Measurements from ENCODE around the gene CRPPA. TPM values are rescaled to one million over a fixed set of nuclear protein-coding genes. Genes with fewer than 3 reads are reported as not detected.
"Not testable (repeated sequence)": the region's sequence is repeated elsewhere in the genome, so short reads cannot be mapped to it uniquely, and the experiment has no call there.

Gene CRPPA
- total RNA-seq, 1 donor, result 3.2 TPM

DNA sequence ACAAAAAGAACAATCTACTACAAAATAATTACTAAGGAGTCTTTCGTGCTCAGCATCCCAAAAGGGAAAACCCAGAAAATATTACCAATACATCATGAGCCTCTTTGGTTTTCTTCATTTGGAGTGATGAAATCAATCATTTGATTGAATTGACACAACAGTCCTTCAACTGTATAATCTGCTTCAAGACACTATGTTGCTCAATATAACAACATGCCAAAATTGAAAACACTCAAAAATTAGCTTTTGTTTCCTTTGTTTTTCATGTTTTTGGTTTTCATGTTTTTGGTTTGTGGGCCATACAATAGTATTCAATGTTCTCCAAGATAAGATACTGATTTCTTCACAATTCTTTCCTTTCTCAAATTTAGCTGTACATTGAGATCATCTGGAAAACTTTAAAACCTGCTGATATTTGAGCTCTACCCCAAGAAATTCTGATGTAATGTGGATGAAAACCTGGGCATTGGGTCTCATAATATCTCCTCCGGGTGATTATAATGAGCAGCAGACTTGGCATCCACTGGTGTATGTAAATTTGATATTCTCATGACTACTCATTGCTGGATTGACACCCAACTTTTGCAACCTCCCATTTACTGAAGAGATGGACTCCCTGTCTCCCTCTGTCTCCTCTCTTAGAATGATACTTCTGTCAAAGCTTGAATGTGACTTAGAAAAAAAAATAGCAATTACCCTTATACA, 39.6 kb upstream of the CRPPA start:
- H3K4me3 ChIP-seq (ENCODE audit: low read depth, low read length), result no peak overlapping the region
- no peak for TF ChIP-seq CTCF (IDR thresholded peaks at IDR 0.05; ENCODE audit: insufficient read depth, low read length)
- DNase-seq (ENCODE audit: low read depth), result peak; percentile 25

DNA sequence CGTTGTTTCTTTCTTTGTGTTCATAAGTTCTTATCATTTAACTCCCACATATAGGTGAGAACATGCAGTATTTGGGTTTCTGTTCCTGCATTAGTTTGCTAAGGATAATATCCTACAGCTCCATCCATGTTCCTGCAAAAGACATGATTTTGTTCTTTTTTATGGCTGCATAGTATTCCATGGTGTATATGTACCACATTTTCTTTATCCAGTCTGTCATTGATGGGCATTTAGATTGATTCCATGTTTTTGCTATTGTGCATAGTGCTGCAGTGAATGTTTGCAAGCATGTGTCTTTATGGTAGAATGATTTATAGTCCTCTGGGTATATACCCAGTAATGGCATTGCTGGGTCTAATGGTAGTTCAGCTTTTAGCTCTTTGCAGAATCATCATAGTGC, 35.0 kb upstream of the CRPPA start:
- not testable (repeated sequence) for H3K4me3 ChIP-seq (ENCODE audit: low read depth, low read length); DNase-seq (ENCODE audit: low read depth)

DNA sequence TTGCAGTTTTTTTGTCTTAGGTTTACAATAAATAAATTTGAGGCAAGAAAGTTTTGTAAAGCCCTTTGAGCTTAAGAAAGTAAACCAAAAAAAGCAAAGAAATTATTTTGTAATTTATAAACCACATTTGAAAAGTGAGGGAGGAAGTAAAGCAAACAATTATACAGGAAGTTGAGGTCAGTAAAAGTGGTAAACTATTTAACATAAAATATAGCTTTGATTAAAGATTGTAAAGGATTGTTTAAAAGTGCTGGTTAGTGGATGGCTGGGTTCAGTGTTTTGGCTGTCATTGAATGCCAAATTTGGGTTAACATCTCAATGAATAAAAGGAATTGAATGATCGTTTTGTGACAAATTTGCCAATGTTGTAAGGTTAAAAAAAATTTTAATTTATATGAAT, 34.3 kb upstream of the CRPPA start:
- DNase-seq (ENCODE audit: low read depth), result no peak
- no peak for TF ChIP-seq CTCF (IDR thresholded peaks at IDR 0.05; ENCODE audit: insufficient read depth, low read length)
- no peak overlapping the region for H3K4me3 ChIP-seq (ENCODE audit: low read depth, low read length)

DNA sequence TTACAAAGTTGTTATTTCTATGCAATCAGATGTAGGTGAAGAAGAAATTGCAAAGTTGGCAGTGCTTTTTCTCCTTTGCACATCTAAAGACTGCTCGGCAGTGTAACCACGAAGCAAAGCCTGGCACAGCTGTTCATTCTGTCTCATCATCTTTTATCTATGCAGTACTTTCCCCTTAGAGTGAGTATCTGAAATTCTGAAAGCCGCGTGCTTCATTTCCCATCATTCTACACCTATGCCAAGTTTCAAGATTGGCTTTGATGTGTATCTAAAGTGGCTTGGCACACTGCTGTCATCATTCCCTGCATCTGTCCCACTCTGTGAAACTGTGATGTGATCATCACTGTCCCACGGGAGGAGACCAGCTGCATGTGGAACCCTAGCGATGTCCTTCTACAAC, 29.0 kb upstream of the CRPPA start:
- no peak for DNase-seq (ENCODE audit: low read depth)
- H3K4me3 ChIP-seq (ENCODE audit: low read depth, low read length), result no peak overlapping the region
- no peak for TF ChIP-seq CTCF (IDR thresholded peaks at IDR 0.05; ENCODE audit: insufficient read depth, low read length)

GRCh38 chr7:16447876-16448275, 26.5 kb upstream of the CRPPA start:
- no peak overlapping the region for H3K4me3 ChIP-seq (ENCODE audit: low read depth, low read length)
- no peak for DNase-seq (ENCODE audit: low read depth)
- no peak for TF ChIP-seq CTCF (IDR thresholded peaks at IDR 0.05; ENCODE audit: insufficient read depth, low read length)

- no peak for TF ChIP-seq CTCF (IDR thresholded peaks at IDR 0.05; ENCODE audit: insufficient read depth, low read length)
- no peak for DNase-seq (ENCODE audit: low read depth)
- H3K4me3 ChIP-seq (ENCODE audit: low read depth, low read length), result no peak overlapping the region
These were observed 25.2 kb upstream of the CRPPA start for GRCh38 chr7:16446508-16446907.

DNA sequence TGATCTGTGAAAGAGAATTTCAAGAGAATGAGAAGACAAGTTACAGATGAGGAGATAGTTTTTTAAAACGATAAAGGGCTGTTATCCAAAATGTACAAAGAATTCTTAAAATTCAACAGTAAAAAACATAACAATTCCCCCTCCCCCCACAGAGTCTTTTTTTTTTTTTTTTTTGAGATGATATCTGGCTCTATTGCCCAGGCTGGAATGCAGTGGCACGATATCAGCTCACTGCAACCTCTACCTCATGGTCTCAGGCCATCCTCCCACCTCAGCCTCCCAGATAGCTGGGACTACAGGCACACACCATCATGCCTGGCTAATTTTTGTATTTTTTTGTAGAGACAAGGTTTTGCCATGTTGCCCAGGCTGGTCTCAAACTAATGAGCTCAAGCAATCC, 22.5 kb upstream of the CRPPA start:
- not testable (repeated sequence) for DNase-seq (ENCODE audit: low read depth); H3K4me3 ChIP-seq (ENCODE audit: low read depth, low read length)

- DNase-seq (ENCODE audit: low read depth), result no peak
- TF ChIP-seq CTCF (IDR thresholded peaks at IDR 0.05; ENCODE audit: insufficient read depth, low read length), result no peak
These were observed 17.6 kb upstream of the CRPPA start for GRCh38 chr7:16438988-16439387.

More at GRCh38 chr7:16438988-16439387, 17.6 kb upstream of the CRPPA start:
- H3K4me3 ChIP-seq (ENCODE audit: low read depth, low read length), result no peak overlapping the region

Measured in fibroblast of the aortic adventitia (primary cell).